GM12891 (cell line): ENCODE results near the gene SYCE1.
"Not testable (repeated sequence)": the region's sequence is repeated elsewhere in the genome, so short reads cannot be mapped to it uniquely, and the experiment has no call there.

Source experiments
- POLR2A ChIP-seq: IDR thresholded peaks from 2 replicates; pipeline ENCODE4 v1.6.1; 2011; ENCODE audit warnings: low read depth, low read length, control low read depth
- POLR2AphosphoS5 ChIP-seq: IDR thresholded peaks from 2 replicates; pipeline ENCODE4 v1.6.1; 2011; ENCODE audit warnings: low read depth, low read length, control low read depth

- TF ChIP-seq POLR2A, POLR2AphosphoS5: not testable (repeated sequence)
Observed at GRCh38 chr10:133577037-133577436, 11.7 kb upstream of the SYCE1 start.
